ENCODE data around the gene RPSA. TPM values are rescaled to one million over a fixed set of nuclear protein-coding genes. Genes with fewer than 3 reads are reported as not detected.
A peak's percentile ranks its signal among the peaks of the same experiment; 100 is the strongest.

The RPSA gene
- 3,141 and 4,058 TPM in 2 replicates for polyA plus RNA-seq (2011; rRNA removed)
- 3,643 and 3,882 TPM in 2 replicates for polyA plus RNA-seq (2012; cell fraction: cytosol; rRNA removed)
- polyA plus RNA-seq (2012; cell fraction: nucleus; rRNA removed): 1,790 and 2,212 TPM in 2 replicates
- polyA plus RNA-seq (2017; fragmentation: RNase III; extraction: RNeasy Plus Mini Kit Qiagen cat#74134 plus additional on column Dnase treatment): 2,484 to 2,571 TPM (median 2,497 TPM) in 3 replicates
- polyA minus RNA-seq (2011; rRNA and poly(A)+ RNA removed): 1,413 and 1,781 TPM in 2 replicates

GRCh38 chr3:39406368-39407258, at the start of gene RPSA:
Gene RPSA, plus strand, starts transcription at chr3:39406720. Its CDS starts 934 bp downstream, at chr3:39407654.
- DNase-seq (ENCODE audit: low read depth in 1 of 2, low spot score in 1 of 2) (peak; percentile 94 to 96), ATAC-seq (peak; percentile 96 to 97), FAIRE-seq (no peak)
- Histone ChIP-seq H3K9me3 (no peaks in the 10 kb centered on the region), H3K4me2 (peak within 1 kb of the TSS; percentile 89), H3K27ac (peak within 1 kb of the TSS; percentile 94 to 95), H3K4me3 (peak within 1 kb of the TSS; percentile 98), H3K4me1 (peaks cover 35% of the 10 kb centered on the region)
- CTCF ChIA-PET: interaction anchor here (0.6 to 1.8 kb wide), 9 partner anchors 8 to 901 kb away, joined by 3 to 14 read pairs (median 3); no protein-coding TSS in a partner anchor
- POLR2A ChIA-PET: interaction anchor here (0.9 to 1.8 kb wide), 7 partner anchors 9 to 92 kb away, joined by 3 to 18 read pairs (median 3); no protein-coding TSS in a partner anchor
- WGBS (ENCODE audit: missing lambda C conversion rate): 0% methylated on average over 39 of the region's 63 CpGs
- TF ChIP-seq EP300 (IDR thresholded peaks at IDR 0.05) (no peak), CBX2 (IDR thresholded peaks at IDR 0.05; ENCODE audit: borderline replicate concordance, low read depth) (no peak), RFX5 (IDR thresholded peaks at IDR 0.05) (no peak), ATOH8 (CRISPR knock-in tag; IDR thresholded peaks at IDR 0.05; ENCODE audit: low read depth) (no peak), ELK1 (IDR thresholded peaks at IDR 0.05; ENCODE audit: low read depth, low read length) (no peak), MAFK (IDR thresholded peaks at IDR 0.05; ENCODE audit: partially characterized antibody) (no peak), ESRRA (IDR thresholded peaks at IDR 0.05; ENCODE audit: borderline replicate concordance, low read length) (no peak), HOXB5 (CRISPR knock-in tag; IDR thresholded peaks at IDR 0.05) (0 out of 2 replicates have a peak, but pooled peaks have one; percentile 48), FOXS1 (CRISPR knock-in tag; IDR thresholded peaks at IDR 0.05) (no peak), ZC3H11A (IDR thresholded peaks at IDR 0.05) (no peak), MAZ (IDR thresholded peaks at IDR 0.05; ENCODE audit: borderline replicate concordance, low read depth, low read length) (no peak), ZFP36 (IDR thresholded peaks at IDR 0.05; ENCODE audit: borderline replicate concordance, partially characterized antibody) (no peak), SREBF2 (IDR thresholded peaks at IDR 0.05) (no peak), KDM5A (IDR thresholded peaks at IDR 0.05) (peak; percentile 39; the same call in 1 of the 2 replicates), REST (IDR thresholded peaks at IDR 0.05) (peak; percentile 46), MYC (IDR thresholded peaks at IDR 0.05; ENCODE audit: borderline replicate concordance, low read length) (peak; percentile 99), HOXB13 (CRISPR knock-in tag; IDR thresholded peaks at IDR 0.05; ENCODE audit: low read depth) (peak; percentile 76; the same call in 1 of the 2 replicates), HEYL (CRISPR knock-in tag; IDR thresholded peaks at IDR 0.05) (no peak), HOXA7 (CRISPR knock-in tag; IDR thresholded peaks at IDR 0.05) (peak; percentile 79), SMC3 (IDR thresholded peaks at IDR 0.05) (no peak), GATA3 (IDR thresholded peaks at IDR 0.05; ENCODE audit: borderline replicate concordance) (no peak; the same call in 1 of the 2 replicates), POLR2A (IDR thresholded peaks at IDR 0.05; ENCODE audit: low read length) (peak; percentile 96), FOSB (CRISPR knock-in tag; IDR thresholded peaks at IDR 0.05) (peak; percentile 77; the same call in 1 of the 2 replicates), NFE2L2 (conservative IDR thresholded peaks at IDR 0.05; ENCODE audit: low read length) (no peak), EHF (CRISPR knock-in tag; IDR thresholded peaks at IDR 0.05) (peak; percentile 60; the same call in 1 of the 2 replicates), ZSCAN20 (CRISPR knock-in tag; IDR thresholded peaks at IDR 0.05) (no peak), RCOR1 (IDR thresholded peaks at IDR 0.05; ENCODE audit: low read depth, low read length) (no peak), E2F6 (IDR thresholded peaks at IDR 0.05; ENCODE audit: borderline replicate concordance, low read depth) (peak; percentile 72; the same call in 1 of the 2 replicates), BCL3 (IDR thresholded peaks at IDR 0.05) (peak; percentile 97), TP53 (CRISPR knock-in tag; IDR thresholded peaks at IDR 0.05) (peak; percentile 80), POLR2AphosphoS2 (conservative IDR thresholded peaks at IDR 0.05; ENCODE audit: low read length) (no peak), ZNF302 (CRISPR knock-in tag; IDR thresholded peaks at IDR 0.05) (no peak), HDAC2 (IDR thresholded peaks at IDR 0.05) (no peak)
